Measurements from ENCODE around the gene PLA2G5.
A peak's percentile ranks its signal among the peaks of the same experiment; 100 is the strongest.

PLA2G5 gene

GRCh38 chr1:20070357-20070756 lies 363 bp downstream of the PLA2G5 start:
- no peak for DNase-seq

GRCh38 chr1:20071416-20071815 lies 1.4 kb downstream of the PLA2G5 start:
- no peak for DNase-seq

GRCh38 chr1:20072771-20073170 lies 2.8 kb downstream of the PLA2G5 start:
- no peak for DNase-seq

- no peak for DNase-seq
Observed at GRCh38 chr1:20073256-20073655, 3.3 kb downstream of the PLA2G5 start.

- DNase-seq, result no peak
Observed at GRCh38 chr1:20074055-20074724, 4.2 kb downstream of the PLA2G5 start.

- no peak for DNase-seq
Observed at GRCh38 chr1:20074725-20075171, 4.8 kb downstream of the PLA2G5 start.

- no peak for DNase-seq
Observed at GRCh38 chr1:20075345-20075744, 5.4 kb downstream of the PLA2G5 start.

GRCh38 chr1:20076223-20076622 lies 6.2 kb downstream of the PLA2G5 start:
- DNase-seq, result no peak

- DNase-seq, result no peak
Observed at GRCh38 chr1:20076710-20077461, 6.9 kb downstream of the PLA2G5 start.

GRCh38 chr1:20078171-20078651 lies 8.2 kb downstream of the PLA2G5 start:
- peak in 1 of 2 donors; percentile 39 for DNase-seq

- no peak for DNase-seq
Observed at GRCh38 chr1:20078711-20079110, 8.7 kb downstream of the PLA2G5 start.

GRCh38 chr1:20079661-20080305 lies 9.8 kb downstream of the PLA2G5 start:
- no peak for DNase-seq

GRCh38 chr1:20080441-20081352 lies 10.7 kb downstream of the PLA2G5 start:
- peak in 1 of 2 donors; percentile 31 for DNase-seq

- no peak for DNase-seq
Observed at GRCh38 chr1:20081353-20081810, 11.4 kb downstream of the PLA2G5 start.

GRCh38 chr1:20082772-20083171 lies 12.8 kb downstream of the PLA2G5 start:
- DNase-seq, result no peak

GRCh38 chr1:20083178-20083944 lies 13.4 kb downstream of the PLA2G5 start:
- no peak for DNase-seq

GRCh38 chr1:20086800-20087199 lies 16.8 kb downstream of the PLA2G5 start:
- DNase-seq, result no peak

- no peak for DNase-seq
Observed at GRCh38 chr1:20087668-20088067, 17.7 kb downstream of the PLA2G5 start.

- DNase-seq, result no peak
Observed at GRCh38 chr1:20089328-20090077, 19.5 kb downstream of the PLA2G5 start.

- no peak for DNase-seq
Observed at GRCh38 chr1:20090119-20090518, 20.1 kb downstream of the PLA2G5 start.

- no peak for DNase-seq
Observed at GRCh38 chr1:20090641-20091040, 20.6 kb downstream of the PLA2G5 start.

Measured in CD4-positive, alpha-beta T cell treated with Interleukin-4 for 1 hour (primary cell).